HepG2 (cell line): ENCODE results near the gene ZNF726. TPM values are rescaled to one million over a fixed set of nuclear protein-coding genes. Genes with fewer than 3 reads are reported as not detected.
"Not testable (repeated sequence)": the region's sequence is repeated elsewhere in the genome, so short reads cannot be mapped to it uniquely, and the experiment has no call there.

Source experiments
- ATAC-seq: fragments of 200-7000 bp; cut with Tn5 transposase; 3 replicates; pipeline ENCODE4 v1.9.1; 2020; ENCODE audit warnings: mild to moderate bottlenecking, moderate library complexity
- BruUV-seq: library from RNA; stranded (reverse); fragments of 400-500 nt; replicated peaks from 2 replicates; lab custom pipeline; 2021; lab: Mats Ljungman, UMichigan
- CTCF ChIA-PET: fragments of 300-600 bp; formaldehyde crosslinking; extraction: SDS; loops from one replicate; lab custom pipeline; 2021; ENCODE audit warnings: low total read pairs, inconsistent platforms, low intra/inter-chr PET ratio; lab: Yijun Ruan, JAX
- POLR2A ChIA-PET: fragments of 350-600 bp; sonication (Branson Sonifier 250); formaldehyde crosslinking; loops from one replicate; lab custom pipeline; 2020; ENCODE audit warnings: antibody characterized with exemption, inconsistent platforms; lab: Yijun Ruan, JAX
- DNase-seq: peaks from one replicate; pipeline ENCODE4 v3.0.0-alpha.2; 2015; ENCODE audit warnings: low spot score
- FAIRE-seq: peaks from 3 replicates; lab custom pipeline; 2011; peaks lifted over from hg19 to GRCh38; lab: Jason Lieb, UNC
- H2AFZ ChIP-seq: one replicate; pipeline ENCODE4 v1.6.1; 2011; ENCODE audit warnings: low read length, inconsistent platforms
- H3K27ac ChIP-seq: fragments of 300-600 bp; 3 replicates; pipeline ENCODE4 v1.8.0; 2011; ENCODE audit warnings: mixed run types, mild to moderate bottlenecking, mixed read lengths, low read length, inconsistent platforms; ENCODE audit not compliant: insufficient read depth; ENCODE audit errors: extremely low read length
- H3K27me3 ChIP-seq, 2 experiments: fragments of 200-600 bp in 1 of 2; 2 replicates in 1 of 2; 3 replicates in 1 of 2; pipeline versions ENCODE4 v1.6.0 to v1.8.0; 2011; ENCODE audit warnings: low read length in 2 of 2, mild to moderate bottlenecking in 2 of 2, moderate library complexity in 2 of 2, inconsistent platforms in 1 of 2; ENCODE audit not compliant: insufficient read depth in 2 of 2, control insufficient read depth in 1 of 2
- H3K36me3 ChIP-seq, 2 experiments: fragments of 200-600 bp in 1 of 2; replicated peaks in 1 of 2; 2 replicates in 1 of 2; 3 replicates in 1 of 2; pipeline versions ENCODE4 v1.5.1 to v1.8.0; 2011; ENCODE audit warnings: low read length in 2 of 2, inconsistent platforms in 1 of 2; ENCODE audit not compliant: insufficient read depth in 2 of 2, control insufficient read depth in 1 of 2
- H3K4me1 ChIP-seq: 2 replicates; pipeline ENCODE4 v1.5.1; 2012; ENCODE audit warnings: low read length, inconsistent platforms; ENCODE audit not compliant: insufficient read depth
- H3K4me2 ChIP-seq: 2 replicates; pipeline ENCODE4 v1.6.0; 2011; ENCODE audit warnings: low read depth, low read length, inconsistent platforms
- H3K4me3 ChIP-seq, 3 experiments: fragments of 200-600 bp in 1 of 3; sonication (generic), shearing (Covaris generic) in 1 of 3; replicated peaks in 1 of 3; 2 replicates each; pipeline ENCODE4 v1.5.1; 2011 to 2016; ENCODE audit warnings: low read length in 3 of 3, inconsistent platforms in 2 of 3, low read depth in 2 of 3, mild to moderate bottlenecking in 2 of 3, control low read depth in 1 of 3, mixed read lengths in 1 of 3; ENCODE audit not compliant: insufficient read depth in 1 of 3
- H3K79me2 ChIP-seq: one replicate; pipeline ENCODE4 v1.6.1; 2011; ENCODE audit warnings: low read length, inconsistent platforms; ENCODE audit not compliant: insufficient read depth
- H3K9ac ChIP-seq: 2 replicates; pipeline ENCODE4 v1.6.0; 2011; ENCODE audit warnings: mild to moderate bottlenecking, low read depth, low read length, inconsistent platforms; ENCODE audit not compliant: insufficient read depth
- H3K9me3 ChIP-seq: 2 replicates; pipeline ENCODE4 v1.5.1; 2012; ENCODE audit warnings: mild to moderate bottlenecking, low read length
- H4K20me1 ChIP-seq: 2 replicates; pipeline ENCODE4 v1.6.0; 2011; ENCODE audit warnings: inconsistent platforms, mild to moderate bottlenecking, low read length, moderate library complexity; ENCODE audit not compliant: insufficient read depth
- CEBPB ChIP-seq: IDR thresholded peaks from 2 replicates; pipeline ENCODE4 v1.6.1; 2011; ENCODE audit warnings: low read depth, low read length, improper control_type of control experiment, borderline replicate concordance
- CREM ChIP-seq, 2 experiments: sonication (generic) in 1 of 2; formaldehyde crosslinking in 1 of 2; IDR thresholded peaks; 2 replicates each; pipeline versions ENCODE4 v1.4.0 to v1.6.1; 2016 to 2020; ENCODE audit warnings: antibody characterized with exemption in 1 of 2, mild to moderate bottlenecking in 1 of 2, missing genetic modification reagents in 1 of 2
- ETV5 ChIP-seq: IDR thresholded peaks from 2 replicates; pipeline ENCODE4 v1.6.1; 2018; ENCODE audit warnings: missing biosample characterization, missing genetic modification reagents, inconsistent platforms, borderline replicate concordance
- SMARCE1 ChIP-seq: fragments of 450-650 bp; IDR thresholded peaks from 2 replicates; pipeline ENCODE4 v1.6.1; 2017; ENCODE audit warnings: borderline replicate concordance
- STAT6 ChIP-seq: sonication (generic); formaldehyde crosslinking; IDR thresholded peaks from 2 replicates; pipeline ENCODE4 v1.4.0; 2020; ENCODE audit warnings: missing genetic modification reagents, mild to moderate bottlenecking, borderline replicate concordance
- XBP1 ChIP-seq: sonication (generic); formaldehyde crosslinking; IDR thresholded peaks from 2 replicates; pipeline ENCODE4 v1.5.0; 2020; ENCODE audit warnings: missing genetic modification reagents
- ZBTB44 ChIP-seq: sonication (generic); formaldehyde crosslinking; IDR thresholded peaks from 2 replicates; pipeline ENCODE4 v1.4.0; 2020; ENCODE audit warnings: missing genetic modification reagents
- WGBS: methylation state at CpG from one replicate; pipeline ENCODE4 v1.1.6; 2017; ENCODE audit warnings: low lambda C conversion rate; 5-methylcytosine and 5-hydroxymethylcytosine counted together
- in situ Hi-C: cut with HindIII; loops from 2 replicates; pipeline ENCODE4 v1.10.0; 2017; ENCODE audit warnings: low pct_unique_long_range_greater_than_20kb; ENCODE audit not compliant: extremely low pct_ligation_motif_present
- intact Hi-C: fragments of 100-400 bp; cut with micrococcal nuclease; formaldehyde crosslinking; loops from one replicate; pipeline ENCODE4 v1.10.0; 2022; ENCODE audit not compliant: unreplicated experiment
- polyA plus RNA-seq, 8 experiments: library from polyadenylated mRNA; depleted of rRNA in 3 of 8; stranded (reverse) in 7 of 8; unstranded in 1 of 8; fragments of >200 nt; fragmentation: Illumina TruSeq in 4 of 8; extraction: Trizol in 4 of 8; gene quantifications; 2 replicates each; pipeline versions ENCODE4 v1.2.1 to v1.2.3, GENCODE V29; 2011 to 2016; ENCODE audit warnings: low read depth in 4 of 8, missing spikeins in 1 of 8, mixed read lengths in 1 of 8; ENCODE audit not compliant: insufficient read depth in 1 of 8
- total RNA-seq, 5 experiments: library from RNA; depleted of rRNA; stranded (reverse); fragments of >200 nt; fragmentation: Illumina TruSeq; extraction: Trizol; gene quantifications; 2 replicates each; pipeline ENCODE4 v1.2.3, GENCODE V29; 2016; ENCODE audit warnings: low read depth in 1 of 5
- TF ChIP-seq, protein P1 (sequence below): sonication (generic); formaldehyde crosslinking; conservative IDR thresholded peaks from 2 replicates; pipeline ENCODE4 v1.4.0; 2020; ENCODE audit warnings: missing genetic modification reagents
- TF ChIP-seq, protein P2 (sequence below): IDR thresholded peaks from 2 replicates; pipeline ENCODE4 v1.6.1; 2016; ENCODE audit warnings: missing genetic modification reagents, missing compliant biosample characterization

The ZNF726 gene
- total and polyA plus RNA-seq, 2 of the 13 experiments (the other 11 are each of a cell fraction or from before 2014, with no cell fraction given), result not detected

DNA sequence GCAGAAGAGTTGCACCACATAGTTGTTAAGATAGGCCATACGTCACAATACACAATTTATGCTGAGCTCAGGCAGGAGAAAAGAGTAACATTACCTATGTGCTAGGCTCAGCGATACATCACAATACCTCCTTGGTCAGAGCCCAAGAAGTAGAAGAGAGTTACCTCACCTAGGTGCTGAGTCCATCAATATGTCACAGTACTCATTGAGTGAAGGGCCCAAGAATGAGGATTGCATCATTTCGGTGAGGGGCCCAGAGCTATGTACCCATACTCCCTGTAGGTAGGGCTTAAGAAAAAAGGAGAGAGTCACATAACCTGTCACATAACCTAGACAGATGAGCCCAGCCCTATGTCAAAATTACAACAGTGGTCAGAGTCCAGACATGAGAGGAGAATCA is 62.6 kb downstream of the ZNF726 start:
- BruUV-seq, DNase-seq, CTCF ChIA-PET, H3K9ac ChIP-seq, H3K79me2 ChIP-seq, H3K36me3 ChIP-seq, H3K4me3 ChIP-seq, H3K4me1 ChIP-seq, H3K4me2 ChIP-seq, H2AFZ ChIP-seq, H4K20me1 ChIP-seq, intact Hi-C loops, FAIRE-seq, H3K27ac ChIP-seq, in situ Hi-C loops, H3K27me3 ChIP-seq, POLR2A ChIA-PET, ATAC-seq: not testable (repeated sequence)
- 0 out of 2 replicates have a peak, but pooled peaks have one; percentile 4 for TF ChIP-seq CEBPB
- H3K9me3 ChIP-seq, result peaks cover 99% of the 10 kb centered on the region
- 7% methylated on average over 3 of the region's 3 CpGs for WGBS

- Histone ChIP-seq H3K9me3 (peaks cover 99% of the 10 kb centered on the region), H3K36me3 (no peaks in the 10 kb centered on the region), H3K4me3 (no peak overlapping the region), H3K27me3 (no peaks in the 10 kb centered on the region), H3K9ac (no peak overlapping the region), H2AFZ (no peak overlapping the region), H3K27ac (no peak overlapping the region), H4K20me1 (no peaks in the 10 kb centered on the region), H3K4me1 (no peaks in the 10 kb centered on the region), H3K79me2 (no peaks in the 10 kb centered on the region), H3K4me2 (no peak overlapping the region)
- DNase-seq, result no peak
- no TSS peak for BruUV-seq
- 0% methylated on average over 1 of the region's 1 CpG for WGBS
- no peak for FAIRE-seq
- intact Hi-C loops (no loop called here), in situ Hi-C loops (no loop called here)
- ATAC-seq, result no peak
- ChIA-PET POLR2A (no interaction called here), CTCF (no interaction called here)
- no peak for TF ChIP-seq SMARCE1
- TF ChIP-seq, protein P1, sequence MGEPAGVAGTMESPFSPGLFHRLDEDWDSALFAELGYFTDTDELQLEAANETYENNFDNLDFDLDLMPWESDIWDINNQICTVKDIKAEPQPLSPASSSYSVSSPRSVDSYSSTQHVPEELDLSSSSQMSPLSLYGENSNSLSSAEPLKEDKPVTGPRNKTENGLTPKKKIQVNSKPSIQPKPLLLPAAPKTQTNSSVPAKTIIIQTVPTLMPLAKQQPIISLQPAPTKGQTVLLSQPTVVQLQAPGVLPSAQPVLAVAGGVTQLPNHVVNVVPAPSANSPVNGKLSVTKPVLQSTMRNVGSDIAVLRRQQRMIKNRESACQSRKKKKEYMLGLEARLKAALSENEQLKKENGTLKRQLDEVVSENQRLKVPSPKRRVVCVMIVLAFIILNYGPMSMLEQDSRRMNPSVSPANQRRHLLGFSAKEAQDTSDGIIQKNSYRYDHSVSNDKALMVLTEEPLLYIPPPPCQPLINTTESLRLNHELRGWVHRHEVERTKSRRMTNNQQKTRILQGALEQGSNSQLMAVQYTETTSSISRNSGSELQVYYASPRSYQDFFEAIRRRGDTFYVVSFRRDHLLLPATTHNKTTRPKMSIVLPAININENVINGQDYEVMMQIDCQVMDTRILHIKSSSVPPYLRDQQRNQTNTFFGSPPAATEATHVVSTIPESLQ, result no peak
- no peak for TF ChIP-seq ZBTB44 (CRISPR knock-in tag)
- no peak for TF ChIP-seq ETV5 (CRISPR knock-in tag)
- no peak for TF ChIP-seq XBP1 (CRISPR knock-in tag)
- no peak for TF ChIP-seq CREM (IDR thresholded peaks at IDR 0.05)
- TF ChIP-seq CREM (CRISPR knock-in tag; IDR thresholded peaks at IDR 0.05), result no peak
- TF ChIP-seq STAT6 (CRISPR knock-in tag), result no peak
- TF ChIP-seq, protein P2, sequence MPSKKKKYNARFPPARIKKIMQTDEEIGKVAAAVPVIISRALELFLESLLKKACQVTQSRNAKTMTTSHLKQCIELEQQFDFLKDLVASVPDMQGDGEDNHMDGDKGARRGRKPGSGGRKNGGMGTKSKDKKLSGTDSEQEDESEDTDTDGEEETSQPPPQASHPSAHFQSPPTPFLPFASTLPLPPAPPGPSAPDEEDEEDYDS (CRISPR knock-in tag), result no peak
These were observed 63.4 kb downstream of the ZNF726 start for GRCh38 chr19:23978068-23978467.
